Inferior parietal cortex (tissue), 1 donor: Measurements from ENCODE around the gene MRPL28.
"Not testable (repeated sequence)": the region's sequence is repeated elsewhere in the genome, so short reads cannot be mapped to it uniquely, and the experiment has no call there.

ENCODE experiments used
- DNase-seq: peaks from one replicate; pipeline ENCODE4 v3.0.0-alpha.2; 2016; ENCODE audit errors: extremely low spot score

Gene MRPL28

DNA sequence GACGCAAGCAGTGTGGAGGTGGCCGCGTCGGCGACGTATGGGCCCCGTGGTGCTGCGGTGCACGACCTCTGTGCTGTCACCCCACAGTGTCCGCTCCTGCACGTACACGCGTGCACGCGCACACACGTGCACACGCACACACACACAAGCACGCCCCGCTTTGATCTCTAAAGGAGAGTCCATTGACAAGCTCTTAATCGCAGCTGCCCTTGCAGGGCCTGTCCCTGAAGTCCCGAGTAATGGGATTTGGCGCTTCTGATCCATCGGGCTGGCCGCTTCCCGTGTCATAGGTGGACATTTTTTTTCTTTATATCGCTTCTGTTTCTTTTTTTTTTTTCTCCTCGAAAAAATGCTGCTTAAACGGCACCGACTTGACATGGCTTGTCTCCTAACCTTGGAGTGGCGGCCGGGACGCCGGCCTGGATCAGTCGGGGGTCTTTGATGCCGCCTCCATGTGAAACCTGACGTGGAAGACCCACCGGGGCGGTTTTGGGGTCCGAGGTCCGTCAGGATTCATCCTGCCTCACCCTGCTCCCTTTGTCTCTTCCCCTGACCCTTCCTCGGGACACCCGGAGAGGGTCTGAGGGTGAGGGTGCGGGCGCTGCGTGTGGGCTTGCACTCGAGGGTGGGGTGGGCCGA lies 9.5 kb downstream of the MRPL28 start:
- DNase-seq: no peak

DNA sequence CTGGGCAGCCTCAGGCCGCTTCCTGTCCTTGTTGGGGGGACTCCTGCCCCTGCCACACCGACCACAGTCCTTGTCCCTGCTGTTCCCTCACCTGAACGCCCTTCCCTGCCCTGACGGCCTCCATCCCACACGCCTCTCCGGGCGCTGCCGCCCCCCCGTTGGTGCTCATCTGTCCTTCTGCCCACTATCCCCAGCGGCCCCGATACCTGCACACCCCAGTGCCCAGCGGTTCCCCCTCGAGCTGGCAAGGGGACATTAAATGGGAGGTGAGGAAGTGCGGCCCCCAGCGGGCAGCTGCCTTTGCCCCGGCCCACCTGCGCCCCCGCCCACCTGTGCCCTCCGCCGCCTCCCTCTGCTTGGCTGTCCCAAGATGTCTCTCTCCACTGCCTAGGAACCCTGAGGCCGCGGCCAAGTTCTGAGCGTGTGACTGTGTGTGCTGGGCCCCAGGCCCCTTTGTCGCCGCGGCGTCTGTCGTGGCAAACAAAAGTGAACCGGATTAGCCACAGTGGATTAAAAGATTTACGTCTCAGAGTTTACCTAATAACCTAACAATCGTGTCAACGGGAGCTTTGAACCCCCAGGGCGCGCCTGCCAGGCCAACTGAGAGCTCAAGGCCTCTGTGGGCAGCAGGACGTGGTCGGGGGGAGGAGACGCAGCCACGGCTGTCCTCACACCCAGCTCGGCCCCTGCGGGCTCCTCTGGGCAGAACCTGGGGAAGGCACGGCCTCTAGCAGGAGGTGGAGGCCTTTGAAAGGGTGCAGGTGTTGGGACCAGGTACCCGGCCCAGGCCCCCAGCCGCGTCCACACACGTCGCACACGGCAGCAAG lies 10.3 kb downstream of the MRPL28 start:
- no peak for DNase-seq

- DNase-seq: no peak
Measured at GRCh38 chr16:359067-359763, 11.1 kb downstream of the MRPL28 start.

DNA sequence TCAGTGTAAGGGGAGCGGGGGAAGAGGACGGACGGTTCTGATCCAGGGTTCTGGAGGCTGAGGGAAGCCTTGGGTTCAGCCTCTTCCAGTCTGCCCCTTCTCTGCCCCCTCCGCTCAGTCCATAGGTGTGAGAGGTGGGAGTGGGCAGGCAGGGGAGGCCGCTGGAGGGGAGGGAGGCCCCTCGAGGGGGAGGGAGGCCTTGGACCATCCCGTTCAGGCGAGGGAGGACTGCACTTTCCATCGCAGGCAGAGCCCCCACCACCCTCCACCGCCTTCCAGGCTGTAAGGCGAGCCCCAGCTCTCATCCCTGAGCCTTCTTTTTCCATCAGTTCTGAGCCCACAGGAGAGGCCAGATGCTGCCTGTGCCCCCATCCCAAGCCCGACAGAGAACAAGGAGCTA lies 13.6 kb downstream of the MRPL28 start:
- DNase-seq: no peak

DNA sequence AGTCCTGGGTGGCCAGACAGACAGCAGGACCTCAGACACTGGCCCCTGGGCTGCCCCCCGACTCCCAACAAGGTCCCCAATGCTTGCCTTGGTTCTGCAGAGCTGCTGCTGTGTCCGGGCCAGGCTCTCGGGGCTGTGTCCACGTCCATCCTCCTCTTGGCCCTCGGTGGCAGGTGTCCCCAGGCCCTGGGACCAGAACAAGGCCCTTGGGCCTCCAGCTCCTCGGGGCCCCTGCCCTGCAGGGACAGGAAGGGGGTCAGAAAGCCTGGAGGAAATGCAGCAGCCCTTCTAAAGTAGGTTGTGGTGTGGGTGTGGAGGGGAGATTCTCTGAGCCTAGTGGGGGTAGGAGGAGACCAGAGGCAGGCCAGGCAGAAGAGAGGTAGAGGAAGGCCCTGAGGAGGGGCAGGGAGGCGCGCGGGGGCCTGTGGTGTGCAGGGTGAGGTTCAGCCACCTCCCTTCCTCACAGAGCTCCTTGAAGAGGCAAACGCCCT lies 15.3 kb downstream of the MRPL28 start:
- DNase-seq: no peak

DNA sequence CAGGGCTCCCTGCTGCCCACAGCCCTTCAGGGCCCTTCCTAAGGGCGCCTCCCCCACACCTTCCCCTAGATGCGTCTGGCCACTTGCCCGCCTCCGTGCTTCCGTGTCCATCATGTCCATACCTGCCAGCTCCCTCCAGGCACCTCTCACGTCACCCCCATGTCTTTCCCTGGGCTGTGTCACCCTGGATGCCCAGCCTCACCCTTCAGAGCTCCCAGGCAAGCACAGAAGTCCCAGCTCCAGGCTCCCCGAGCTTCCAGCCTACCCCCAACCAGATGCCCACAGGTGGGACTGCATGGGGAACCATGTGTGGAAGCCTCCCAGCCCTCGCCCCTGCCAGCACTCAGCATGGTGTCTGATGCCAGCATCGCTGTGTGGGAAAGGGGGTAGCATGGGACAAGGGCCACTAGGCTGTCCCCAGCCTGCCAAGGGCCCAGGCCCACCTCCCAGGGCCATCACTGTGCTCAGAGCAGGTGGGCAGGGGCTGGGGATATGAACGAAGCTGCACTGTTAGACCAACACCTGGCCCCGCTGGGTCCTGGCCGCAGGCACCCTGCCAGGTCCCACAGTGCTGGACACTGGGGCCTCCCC lies 16.0 kb downstream of the MRPL28 start:
- DNase-seq: no peak

- no peak for DNase-seq
Measured at GRCh38 chr16:353404-354290, 16.7 kb downstream of the MRPL28 start.

GRCh38 chr16:352547-353403 lies 17.6 kb downstream of the MRPL28 start, which contains the start of gene AXIN1:
TSS of gene AXIN1 (minus strand) at chr16:352723. CDS start at chr16:347025, 5,698 bp downstream.
- peak; percentile 76 for DNase-seq

- DNase-seq: no peak
Measured at GRCh38 chr16:351804-352520, 18.4 kb downstream of the MRPL28 start.

DNA sequence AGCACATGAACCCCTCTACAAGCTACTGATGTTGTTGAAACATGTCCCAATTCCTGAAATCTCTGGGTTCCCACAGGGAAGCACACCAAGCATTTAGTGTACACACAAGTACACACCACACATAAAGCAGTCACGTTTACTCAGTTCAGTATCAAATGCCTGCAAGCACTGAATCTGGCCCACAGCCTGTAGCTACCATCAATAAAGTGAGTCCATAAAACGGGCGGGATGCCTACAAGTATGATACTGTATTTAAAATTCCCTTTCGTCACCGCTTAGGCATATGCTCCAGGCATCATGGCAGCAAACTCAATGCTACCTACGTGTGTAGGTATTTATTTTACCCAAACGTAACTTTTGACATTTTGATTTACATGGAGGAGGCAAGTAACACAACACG lies 20.1 kb downstream of the MRPL28 start:
- no peak for DNase-seq

- no peak for DNase-seq
Measured at GRCh38 chr16:349211-349610, 21.1 kb downstream of the MRPL28 start.

DNA sequence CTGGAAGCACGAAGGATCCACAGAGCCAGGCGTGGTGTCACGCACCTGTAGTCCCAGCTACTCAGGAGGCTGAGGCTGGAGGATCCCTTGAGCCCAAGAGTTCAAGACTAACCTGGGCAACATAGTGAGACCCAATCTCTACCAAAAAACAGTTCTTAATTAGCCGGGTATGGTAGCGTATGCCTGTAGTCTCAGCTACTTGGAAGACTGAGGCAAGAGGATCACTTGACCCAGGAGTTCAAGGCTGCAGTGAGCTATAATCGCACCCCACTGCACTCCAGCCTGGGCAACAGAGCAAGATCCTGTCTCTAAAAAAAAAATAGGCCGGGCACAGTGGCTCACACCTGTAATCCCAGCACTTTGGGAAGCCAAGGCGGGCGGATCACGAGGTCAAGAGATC lies 21.8 kb downstream of the MRPL28 start:
- DNase-seq: not testable (repeated sequence)

GRCh38 chr16:347203-347602 lies 23.1 kb downstream of the MRPL28 start:
- no peak for DNase-seq

GRCh38 chr16:346587-346986 lies 23.8 kb downstream of the MRPL28 start:
- DNase-seq: no peak

GRCh38 chr16:345772-346171 lies 24.6 kb downstream of the MRPL28 start:
- no peak for DNase-seq

DNA sequence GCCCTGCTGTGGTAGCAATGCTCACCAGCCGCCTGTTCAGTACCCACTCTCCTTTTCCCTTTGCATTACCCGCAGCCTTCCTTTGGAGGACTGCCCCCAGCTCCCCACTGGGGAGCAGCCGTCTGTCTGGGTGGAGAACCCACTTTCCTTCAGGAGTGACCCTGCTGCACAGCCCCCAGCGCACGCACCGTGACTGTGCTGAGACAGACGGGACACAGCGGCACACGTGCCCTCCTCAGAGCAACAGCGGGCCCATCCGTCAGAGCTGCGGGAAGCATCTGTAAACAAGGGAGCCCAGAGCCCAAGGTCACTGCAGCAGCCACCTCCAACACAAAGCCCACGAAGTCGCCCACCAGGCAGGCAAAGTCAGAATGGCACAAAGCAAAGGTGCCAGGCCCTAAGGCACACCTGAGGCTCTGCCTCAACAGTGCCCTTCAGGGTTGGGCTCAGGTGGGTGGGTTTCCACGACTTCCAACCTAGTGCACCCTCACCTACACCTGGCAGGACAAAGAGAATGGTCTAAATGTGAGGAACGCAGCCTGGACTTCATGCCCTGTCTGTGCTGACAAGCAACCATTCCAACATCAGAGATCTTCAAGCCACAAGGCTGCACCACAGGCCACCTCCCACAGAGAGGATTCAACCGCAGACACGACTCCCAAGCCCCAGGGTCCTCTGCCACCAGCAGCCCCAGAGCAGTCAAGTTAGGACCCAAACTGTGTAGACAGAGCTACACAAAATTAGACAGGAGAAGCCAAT lies 27.7 kb downstream of the MRPL28 start:
- DNase-seq: no peak

DNA sequence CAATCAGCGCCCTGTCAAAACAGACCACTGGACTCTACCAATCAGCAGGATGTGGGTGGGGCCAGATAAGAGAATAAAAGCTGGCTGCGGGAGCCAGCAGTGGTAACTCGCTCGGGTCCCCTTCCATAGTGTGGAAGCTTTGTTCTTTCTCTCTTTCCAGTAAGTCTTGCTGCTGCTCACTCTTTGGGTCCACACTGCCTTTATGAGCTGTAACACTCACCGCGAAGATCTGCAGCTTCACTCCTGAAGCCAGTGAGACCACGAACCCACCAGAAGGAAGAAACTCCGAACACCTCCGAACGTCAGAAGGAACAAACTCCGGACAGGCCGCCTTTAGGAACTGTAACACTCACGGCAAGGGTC lies 28.4 kb downstream of the MRPL28 start:
- DNase-seq: not testable (repeated sequence)

GRCh38 chr16:341095-341973 lies 29.0 kb downstream of the MRPL28 start:
- DNase-seq: not testable (repeated sequence)
